Fibroblast of lung (primary cell): ENCODE data around the gene TGM4. TPM values are rescaled to one million over a fixed set of nuclear protein-coding genes. Genes with fewer than 3 reads are reported as not detected.

Experiments used
- DNase-seq, 2 donors: peaks; one replicate each; pipeline versions ENCODE4 v3.0.0 to v3.0.0-alpha.2; 2010; ENCODE audit warnings: low read depth in 2 of 2
- H2AFZ ChIP-seq: 2 replicates; pipeline ENCODE4 v1.5.1; 2012; ENCODE audit warnings: low read length, control low read depth, inconsistent platforms
- H3K27ac ChIP-seq: 2 replicates; pipeline ENCODE4 v1.5.1; 2011; ENCODE audit warnings: low read length, control low read depth; ENCODE audit not compliant: insufficient read depth
- H3K27me3 ChIP-seq: 2 replicates; pipeline ENCODE4 v1.5.1; 2011; ENCODE audit warnings: mild to moderate bottlenecking, low read length; ENCODE audit not compliant: control insufficient read depth, insufficient read depth
- H3K36me3 ChIP-seq: 2 replicates; pipeline ENCODE4 v1.5.1; 2011; ENCODE audit warnings: low read length; ENCODE audit not compliant: control insufficient read depth, insufficient read depth
- H3K4me1 ChIP-seq: 2 replicates; pipeline ENCODE4 v1.5.1; 2011; ENCODE audit warnings: low read length; ENCODE audit not compliant: control insufficient read depth, insufficient read depth; ENCODE audit errors: extremely low read depth
- H3K4me2 ChIP-seq: 2 replicates; pipeline ENCODE4 v1.5.1; 2011; ENCODE audit warnings: low read length, control low read depth; ENCODE audit not compliant: insufficient read depth; ENCODE audit errors: extremely low read depth
- H3K4me3 ChIP-seq, 4 experiments: fragments of 200-600 bp in 1 of 4; sonication (generic) in 1 of 4; replicated peaks in 1 of 4; 2 replicates each; pipeline ENCODE4 v1.5.1; 2011 to 2016; ENCODE audit warnings: low read length in 4 of 4, low read depth in 3 of 4, mild to moderate bottlenecking in 3 of 4, control low read depth in 2 of 4, inconsistent platforms in 1 of 4, mixed read lengths in 1 of 4; ENCODE audit not compliant: insufficient read depth in 1 of 4; ENCODE audit errors: control extremely low read depth in 1 of 4
- H3K79me2 ChIP-seq: 2 replicates; pipeline ENCODE4 v1.5.1; 2012; ENCODE audit warnings: mild to moderate bottlenecking, low read length, inconsistent platforms; ENCODE audit not compliant: control insufficient read depth, insufficient read depth
- H3K9ac ChIP-seq: 2 replicates; pipeline ENCODE4 v1.5.1; 2011; ENCODE audit warnings: mild to moderate bottlenecking, low read length, control low read depth; ENCODE audit not compliant: insufficient read depth
- H3K9me3 ChIP-seq: 2 replicates; pipeline ENCODE4 v1.5.1; 2012; ENCODE audit warnings: low read depth, low read length; ENCODE audit not compliant: control insufficient read depth, insufficient read depth
- H4K20me1 ChIP-seq: 2 replicates; pipeline ENCODE4 v1.5.1; 2011; ENCODE audit warnings: low read length; ENCODE audit not compliant: control insufficient read depth, insufficient read depth; ENCODE audit errors: extremely low read depth
- EZH2 ChIP-seq: IDR thresholded peaks from 2 replicates; pipeline ENCODE4 v1.5.1; 2012; ENCODE audit warnings: low read length, control low read depth, mild to moderate bottlenecking; ENCODE audit errors: missing control alignments
- polyA plus RNA-seq, 2 donors: library from polyadenylated mRNA; depleted of rRNA in 1 of 2; stranded (reverse) in 1 of 2; unstranded in 1 of 2; fragments of >200 nt; gene quantifications; 2 replicates each; pipeline ENCODE4 v1.2.1, GENCODE V29; 2011 to 2012; ENCODE audit warnings: missing spikeins in 1 of 2
- total RNA-seq: library from RNA; depleted of rRNA; stranded (reverse); fragments of >200 nt; gene quantifications from 2 replicates; pipeline ENCODE4 v1.2.1, GENCODE V29; 2014
- TF ChIP-seq, protein P1 (sequence below), 2 donors: IDR thresholded peaks in 1 of 2; conservative IDR thresholded peaks in 1 of 2; 1 replicate in 1 of 2; 2 replicates in 1 of 2; pipeline ENCODE4 v1.5.1; 2011 to 2012; ENCODE audit warnings: low read length in 2 of 2, control low read depth in 1 of 2, inconsistent platforms in 1 of 2, low read depth in 1 of 2, mild to moderate bottlenecking in 1 of 2

Gene TGM4
- total and polyA plus RNA-seq, 2 donors (not counting 1 experiment from before 2014, with no cell fraction given) = not detected

DNA sequence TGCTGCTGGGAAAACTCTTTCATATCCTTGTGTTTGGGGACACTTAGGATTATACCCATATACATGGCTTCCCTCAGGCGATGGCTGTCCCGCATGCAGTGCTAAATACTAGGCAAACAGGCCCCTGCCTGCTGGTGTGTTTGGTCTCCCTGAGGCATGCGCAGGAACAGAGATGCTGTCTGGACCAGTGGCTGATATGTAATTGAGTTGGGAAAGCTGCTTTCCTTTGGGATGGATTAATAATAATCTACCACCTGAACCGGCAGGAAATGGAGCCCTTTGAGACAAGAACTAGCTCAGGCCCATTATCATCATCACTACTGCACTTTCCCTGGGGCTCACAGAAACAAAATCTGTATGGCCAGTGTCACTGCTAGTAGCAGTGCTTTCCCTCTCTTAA, 83.6 kb downstream of the TGM4 start:
- TF ChIP-seq EZH2 = no peak
- TF ChIP-seq, protein P1, sequence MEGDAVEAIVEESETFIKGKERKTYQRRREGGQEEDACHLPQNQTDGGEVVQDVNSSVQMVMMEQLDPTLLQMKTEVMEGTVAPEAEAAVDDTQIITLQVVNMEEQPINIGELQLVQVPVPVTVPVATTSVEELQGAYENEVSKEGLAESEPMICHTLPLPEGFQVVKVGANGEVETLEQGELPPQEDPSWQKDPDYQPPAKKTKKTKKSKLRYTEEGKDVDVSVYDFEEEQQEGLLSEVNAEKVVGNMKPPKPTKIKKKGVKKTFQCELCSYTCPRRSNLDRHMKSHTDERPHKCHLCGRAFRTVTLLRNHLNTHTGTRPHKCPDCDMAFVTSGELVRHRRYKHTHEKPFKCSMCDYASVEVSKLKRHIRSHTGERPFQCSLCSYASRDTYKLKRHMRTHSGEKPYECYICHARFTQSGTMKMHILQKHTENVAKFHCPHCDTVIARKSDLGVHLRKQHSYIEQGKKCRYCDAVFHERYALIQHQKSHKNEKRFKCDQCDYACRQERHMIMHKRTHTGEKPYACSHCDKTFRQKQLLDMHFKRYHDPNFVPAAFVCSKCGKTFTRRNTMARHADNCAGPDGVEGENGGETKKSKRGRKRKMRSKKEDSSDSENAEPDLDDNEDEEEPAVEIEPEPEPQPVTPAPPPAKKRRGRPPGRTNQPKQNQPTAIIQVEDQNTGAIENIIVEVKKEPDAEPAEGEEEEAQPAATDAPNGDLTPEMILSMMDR (conservative IDR thresholded peaks at IDR 0.05 in 1 of 2, IDR thresholded peaks at IDR 0.05 in 1 of 2; ENCODE audit: low read depth in 1 of 2, low read length in 2 of 2) = no peak
- Histone ChIP-seq H3K27me3 (no peaks in the 10 kb centered on the region), H3K4me1 (peaks cover 7% of the 10 kb centered on the region), H3K9ac (no peak overlapping the region), H3K36me3 (peaks cover 5% of the 10 kb centered on the region), H3K79me2 (peaks cover 5% of the 10 kb centered on the region), H3K4me3 (no peak overlapping the region), H3K4me2 (no peak overlapping the region), H3K9me3 (no peaks in the 10 kb centered on the region), H2AFZ (no peak overlapping the region), H4K20me1 (no peaks in the 10 kb centered on the region), H3K27ac (no peak overlapping the region)
- DNase-seq = no peak

DNA sequence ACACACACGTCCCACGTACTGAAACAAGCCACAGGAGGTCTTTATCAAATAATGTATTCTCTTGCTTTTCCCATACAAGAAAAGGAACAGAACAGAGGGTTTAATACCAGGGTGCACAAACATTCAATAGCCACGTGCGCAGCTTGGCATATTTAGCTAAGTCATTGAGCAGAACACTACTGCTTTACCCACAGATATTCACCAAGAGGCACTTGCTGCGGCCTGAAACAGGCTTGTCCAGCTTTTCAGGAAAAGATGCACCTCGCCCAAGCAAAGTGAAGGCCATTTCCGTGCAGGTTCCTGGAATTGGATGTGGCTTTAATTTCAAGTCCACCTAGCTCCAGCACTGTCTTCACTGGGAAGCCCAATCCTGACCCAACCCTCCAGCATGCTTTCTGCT, 84.0 kb downstream of the TGM4 start:
- peaks cover 5% of the 10 kb centered on the region for H3K79me2 ChIP-seq
- H3K4me2 ChIP-seq = no peak overlapping the region
- no peak for TF ChIP-seq EZH2
- TF ChIP-seq, protein P1 (conservative IDR thresholded peaks at IDR 0.05 in 1 of 2, IDR thresholded peaks at IDR 0.05 in 1 of 2; ENCODE audit: low read depth in 1 of 2, low read length in 2 of 2) = no peak
- no peaks in the 10 kb centered on the region for H3K27me3 ChIP-seq
- peaks cover 7% of the 10 kb centered on the region for H3K4me1 ChIP-seq
- no peak overlapping the region for H3K9ac ChIP-seq
- H3K27ac ChIP-seq = no peak overlapping the region
- H3K36me3 ChIP-seq = peaks cover 5% of the 10 kb centered on the region
- no peak for DNase-seq
- H3K9me3 ChIP-seq = no peaks in the 10 kb centered on the region
- H2AFZ ChIP-seq = no peak overlapping the region
- no peaks in the 10 kb centered on the region for H4K20me1 ChIP-seq
- no peak overlapping the region for H3K4me3 ChIP-seq

DNA sequence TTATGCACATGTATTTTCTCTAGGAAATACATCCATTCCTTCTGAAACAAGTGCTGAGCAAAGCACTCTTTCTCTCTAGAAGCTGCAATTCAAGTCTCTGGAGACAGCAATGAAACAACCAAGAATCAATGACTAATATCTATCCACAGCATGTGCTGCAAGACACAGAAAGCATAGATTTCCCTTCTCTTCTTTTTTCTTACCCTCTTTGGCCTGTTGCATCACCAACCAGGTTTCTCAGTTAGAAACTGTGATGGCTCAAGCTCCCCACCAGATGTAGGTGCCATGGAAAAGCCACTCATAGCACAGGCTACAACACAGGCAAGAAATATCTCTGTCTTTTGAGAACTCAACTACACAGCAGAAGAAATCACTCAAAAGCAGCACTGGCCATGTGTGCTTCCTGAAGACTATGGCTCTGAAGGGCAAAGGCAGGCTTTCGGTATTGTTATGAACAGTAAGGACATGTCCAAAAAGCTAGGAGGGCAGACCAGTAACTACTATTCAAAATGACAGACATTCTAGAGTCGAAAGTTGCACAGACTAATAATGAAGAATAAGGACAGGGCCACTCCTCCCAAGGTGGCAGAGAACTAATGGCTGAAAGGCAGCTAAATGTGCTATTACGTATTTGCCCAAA, 86.1 kb downstream of the TGM4 start:
- H4K20me1 ChIP-seq = no peaks in the 10 kb centered on the region
- H3K9me3 ChIP-seq = no peaks in the 10 kb centered on the region
- no peak overlapping the region for H3K27ac ChIP-seq
- peaks cover 5% of the 10 kb centered on the region for H3K36me3 ChIP-seq
- no peak overlapping the region for H3K9ac ChIP-seq
- no peak overlapping the region for H3K4me2 ChIP-seq
- H3K79me2 ChIP-seq = peaks cover 13% of the 10 kb centered on the region
- H3K4me3 ChIP-seq = no peak overlapping the region
- H3K4me1 ChIP-seq = peaks cover 5% of the 10 kb centered on the region
- DNase-seq = peak in 1 of 2 donors; percentile 18
- TF ChIP-seq, protein P1 (conservative IDR thresholded peaks at IDR 0.05 in 1 of 2, IDR thresholded peaks at IDR 0.05 in 1 of 2; ENCODE audit: low read depth in 1 of 2, low read length in 2 of 2) = no peak
- TF ChIP-seq EZH2 = no peak
- no peak overlapping the region for H2AFZ ChIP-seq
- no peaks in the 10 kb centered on the region for H3K27me3 ChIP-seq
